Esophagus muscularis mucosa (tissue), 4 donors: Measurements from ENCODE around the gene MKRN2.

Source experiments
- CTCF ChIP-seq, 3 experiments: fragments of 200-600 bp in 2 of 3; fragments of 450-650 bp in 1 of 3; sonication (generic) in 2 of 3; IDR thresholded peaks; one replicate each; pipeline ENCODE4 v1.5.1; 2017 to 2019; ENCODE audit warnings: antibody characterized with exemption in 3 of 3, mild to moderate bottlenecking in 2 of 3, moderate library complexity in 1 of 3
- EP300 ChIP-seq: sonication (generic); formaldehyde crosslinking; IDR thresholded peaks from one replicate; pipeline ENCODE4 v1.6.1; 2017; ENCODE audit warnings: antibody characterized with exemption
- POLR2A ChIP-seq: fragments of 450-650 bp; IDR thresholded peaks from one replicate; pipeline ENCODE4 v1.6.1; 2017; ENCODE audit warnings: antibody characterized with exemption, moderate library complexity, mild to moderate bottlenecking, low read depth
- POLR2AphosphoS5 ChIP-seq, 2 donors: sonication (generic); formaldehyde crosslinking; IDR thresholded peaks; one replicate each; pipeline ENCODE4 v1.6.1; 2017; ENCODE audit warnings: antibody characterized with exemption in 2 of 2

GRCh38 chr3:12633108-12633507 lies 76.2 kb downstream of the MKRN2 start:
- TF ChIP-seq CTCF (IDR thresholded peaks at IDR 0.05), result no peak
- TF ChIP-seq POLR2AphosphoS5 (IDR thresholded peaks at IDR 0.05), result no peak
- TF ChIP-seq POLR2A, result no peak
- no peak for TF ChIP-seq EP300
